ENCODE results near the gene APBB1. TPM values are rescaled to one million over a fixed set of nuclear protein-coding genes. Genes with fewer than 3 reads are reported as not detected.

APBB1 gene
- total and polyA plus RNA-seq, 9 of the 15 experiments (the other 6 are each of a cell fraction or from before 2014, with no cell fraction given) = 0.04 to 0.73 (median 0.40) TPM

GRCh38 chr11:6353367-6353987, 65.4 kb downstream of the APBB1 start:
- Histone ChIP-seq H3K27ac (ENCODE audit: extremely low read depth, low read depth, low read length) (no peak overlapping the region), H3K4me1 (replicated peaks in 1 of 2; ENCODE audit: control insufficient read depth in 2 of 2, insufficient read depth in 2 of 2, low read length in 2 of 2) (peaks cover 0 to 5% of the 10 kb centered on the region in 2 experiments; a peak in 2 of 5 replicates), H3K9me3 (replicated peaks; ENCODE audit: control insufficient read depth, insufficient read depth, low read depth, low read length) (no peaks in the 10 kb centered on the region), H3K36me3 (ENCODE audit: control insufficient read depth, insufficient read depth, low read length) (no peaks in the 10 kb centered on the region), H3K79me2 (ENCODE audit: control insufficient read depth, insufficient read depth, low read length) (no peaks in the 10 kb centered on the region), H2AFZ (ENCODE audit: low read depth, low read length) (no peak overlapping the region), H3K4me3 (no peak overlapping the region), H3K27me3 (ENCODE audit: control insufficient read depth in 2 of 2, insufficient read depth in 2 of 2, low read length in 2 of 2) (peaks cover 0 to 9% of the 10 kb centered on the region in 2 experiments; a peak in 4 of 5 replicates), H4K20me1 (replicated peaks; ENCODE audit: control insufficient read depth, insufficient read depth, low read length) (0 out of 2 replicates have a peak, but pooled peaks cover 3% of the 10 kb centered on the region), H3K9me1 (ENCODE audit: control insufficient read depth, insufficient read depth, low read length) (no peaks in the 10 kb centered on the region), H3K9ac (ENCODE audit: insufficient read depth in 1 of 2, low read depth in 2 of 2, low read length in 2 of 2) (no peak overlapping the region), H3K4me2 (ENCODE audit: insufficient read depth, low read length) (no peak overlapping the region)
- no TSS peak for BruUV-seq (replicated peaks)
- in situ Hi-C loops (cut with MboI) (loop anchor here (5.0 kb wide), 1 partner anchor 331 kb away; no protein-coding TSS in a partner anchor), intact Hi-C loops (cut with micrococcal nuclease) (loop anchor here (2.0 kb wide), 2 partner anchors 103 to 331 kb away; no protein-coding TSS in a partner anchor)
- 2% methylated on average over 5 of the region's 5 CpGs for WGBS (ENCODE audit: insufficient coverage, low coverage, missing lambda C conversion rate)
- ChIA-PET CTCF (ENCODE audit: low intra/inter-chr PET ratio) (interaction anchor here (0.5 to 2.3 kb wide), 6 partner anchors 72 to 361 kb away, joined by 4 to 11 read pairs (median 4); no protein-coding TSS in a partner anchor), POLR2A (interaction anchor here (0.6 to 1.0 kb wide), 5 partner anchors 28 to 138 kb away, joined by 3 read pairs; no protein-coding TSS in a partner anchor)
- ATAC-seq = peak; percentile 89
- FAIRE-seq = peak; percentile 94
- peak; percentile 61 to 71 (median 63) for DNase-seq (ENCODE audit: extremely low read depth in 1 of 4, low spot score in 3 of 4)
- TF ChIP-seq ZNF174 (CRISPR knock-in tag; IDR thresholded peaks at IDR 0.05) = no peak
- TF ChIP-seq CTCF (IDR thresholded peaks at IDR 0.05 in 2 of 3, conservative IDR thresholded peaks at IDR 0.05 in 1 of 3; ENCODE audit: insufficient read depth in 2 of 3, low read depth in 1 of 3, low read length in 3 of 3) = peak; percentile 93 to 97 (median 94)
- no peak for TF ChIP-seq CUX1 (CRISPR knock-in tag; IDR thresholded peaks at IDR 0.05)
- TF ChIP-seq CTBP1 (IDR thresholded peaks at IDR 0.05; ENCODE audit: borderline replicate concordance) = 0 out of 2 replicates have a peak, but pooled peaks have one; percentile 40
- no peak for TF ChIP-seq RBM22 (IDR thresholded peaks at IDR 0.05; ENCODE audit: low read depth, low read length, poor library complexity, severe bottlenecking)
- TF ChIP-seq BCOR (IDR thresholded peaks at IDR 0.05) = no peak
- TF ChIP-seq SPI1 (IDR thresholded peaks at IDR 0.05; ENCODE audit: borderline replicate concordance, low read depth, low read length) = peak; percentile 16; the same call in 1 of the 2 replicates
- TF ChIP-seq TFAP4 (CRISPR knock-in tag; IDR thresholded peaks at IDR 0.05; ENCODE audit: borderline replicate concordance) = peak; percentile 17; the same call in 1 of the 2 replicates
- no peak for TF ChIP-seq NFIX (CRISPR knock-in tag; IDR thresholded peaks at IDR 0.05; ENCODE audit: low read depth)
- TF ChIP-seq NFIC (IDR thresholded peaks at IDR 0.05) = peak; percentile 94
- peak; percentile 83; the same call in 1 of the 2 replicates for TF ChIP-seq STAG1 (CRISPR knock-in tag; IDR thresholded peaks at IDR 0.05; ENCODE audit: borderline replicate concordance)
- no peak for TF ChIP-seq CGGBP1 (CRISPR knock-in tag; IDR thresholded peaks at IDR 0.05)
- TF ChIP-seq PHTF2 (CRISPR knock-in tag; IDR thresholded peaks at IDR 0.05) = no peak

Data from K562 (cell line).